Measurements from ENCODE around the gene CASQ2.

Gene CASQ2

GRCh38 chr1:115746021-115746690 is 22.4 kb downstream of the CASQ2 start:
- DNase-seq (ENCODE audit: low read depth, low spot score), result no peak
- H3K4me3 ChIP-seq (ENCODE audit: low read length), result no peak overlapping the region

- no peak overlapping the region for H3K4me3 ChIP-seq (ENCODE audit: low read length)
- DNase-seq (ENCODE audit: low read depth, low spot score), result no peak
Measured at GRCh38 chr1:115744646-115745275, 23.8 kb downstream of the CASQ2 start.

- no peak for DNase-seq (ENCODE audit: low read depth, low spot score)
- H3K4me3 ChIP-seq (ENCODE audit: low read length), result no peak overlapping the region
Measured at GRCh38 chr1:115740811-115741210, 27.7 kb downstream of the CASQ2 start.

- no peak for DNase-seq (ENCODE audit: low read depth, low spot score)
- no peak overlapping the region for H3K4me3 ChIP-seq (ENCODE audit: low read length)
Measured at GRCh38 chr1:115732316-115732715, 36.2 kb downstream of the CASQ2 start.

GRCh38 chr1:115729756-115730155 is 38.8 kb downstream of the CASQ2 start:
- H3K4me3 ChIP-seq (ENCODE audit: low read length), result no peak overlapping the region
- no peak for DNase-seq (ENCODE audit: low read depth, low spot score)

- H3K4me3 ChIP-seq (ENCODE audit: low read length), result no peak overlapping the region
- no peak for DNase-seq (ENCODE audit: low read depth, low spot score)
Measured at GRCh38 chr1:115728341-115728740, 40.2 kb downstream of the CASQ2 start.

GRCh38 chr1:115727706-115728249 is 40.7 kb downstream of the CASQ2 start:
- DNase-seq (ENCODE audit: low read depth, low spot score), result no peak
- no peak overlapping the region for H3K4me3 ChIP-seq (ENCODE audit: low read length)

GRCh38 chr1:115726570-115726969 is 41.9 kb downstream of the CASQ2 start:
- no peak overlapping the region for H3K4me3 ChIP-seq (ENCODE audit: low read length)
- DNase-seq (ENCODE audit: low read depth, low spot score), result no peak

- DNase-seq (ENCODE audit: low read depth, low spot score), result no peak
- H3K4me3 ChIP-seq (ENCODE audit: low read length), result no peak overlapping the region
Measured at GRCh38 chr1:115726161-115726560, 42.4 kb downstream of the CASQ2 start.

- DNase-seq (ENCODE audit: low read depth, low spot score), result no peak
- no peak overlapping the region for H3K4me3 ChIP-seq (ENCODE audit: low read length)
Measured at GRCh38 chr1:115725600-115725999, 42.9 kb downstream of the CASQ2 start.

- DNase-seq (ENCODE audit: low read depth, low spot score), result no peak
- H3K4me3 ChIP-seq (ENCODE audit: low read length), result no peak overlapping the region
Measured at GRCh38 chr1:115723756-115724155, 44.8 kb downstream of the CASQ2 start.

- DNase-seq (ENCODE audit: low read depth, low spot score), result no peak
- H3K4me3 ChIP-seq (ENCODE audit: low read length), result no peak overlapping the region
Measured at GRCh38 chr1:115722221-115722620, 46.3 kb downstream of the CASQ2 start.

- DNase-seq (ENCODE audit: low read depth, low spot score), result no peak
- no peak overlapping the region for H3K4me3 ChIP-seq (ENCODE audit: low read length)
Measured at GRCh38 chr1:115719285-115719684, 49.2 kb downstream of the CASQ2 start.

- no peak overlapping the region for H3K4me3 ChIP-seq (ENCODE audit: low read length)
- peak; percentile 69 for DNase-seq (ENCODE audit: low read depth, low spot score)
Measured at GRCh38 chr1:115718011-115718754, 50.3 kb downstream of the CASQ2 start.

GRCh38 chr1:115717541-115717940 is 51.0 kb downstream of the CASQ2 start:
- DNase-seq (ENCODE audit: low read depth, low spot score), result peak; percentile 50
- H3K4me3 ChIP-seq (ENCODE audit: low read length), result no peak overlapping the region

- DNase-seq (ENCODE audit: low read depth, low spot score), result no peak
- H3K4me3 ChIP-seq (ENCODE audit: low read length), result no peak overlapping the region
Measured at GRCh38 chr1:115714572-115715141, 53.9 kb downstream of the CASQ2 start.

- no peak for DNase-seq (ENCODE audit: low read depth, low spot score)
- H3K4me3 ChIP-seq (ENCODE audit: low read length), result no peak overlapping the region
Measured at GRCh38 chr1:115713906-115714305, 54.6 kb downstream of the CASQ2 start.

- no peak overlapping the region for H3K4me3 ChIP-seq (ENCODE audit: low read length)
- DNase-seq (ENCODE audit: low read depth, low spot score), result no peak
Measured at GRCh38 chr1:115712911-115713609, 55.5 kb downstream of the CASQ2 start.

Measured in Jurkat, Clone E6-1 (cell line).